ENCODE data around the gene NMS. TPM values are rescaled to one million over a fixed set of nuclear protein-coding genes. Genes with fewer than 3 reads are reported as not detected.
A peak's percentile ranks its signal among the peaks of the same experiment; 100 is the strongest.
"Not testable (repeated sequence)": the region's sequence is repeated elsewhere in the genome, so short reads cannot be mapped to it uniquely, and the experiment has no call there.

The NMS gene
- not detected in 2 replicates for total RNA-seq

- no peak for DNase-seq (ENCODE audit: low read depth)
Measured at GRCh38 chr2:100470182-100470581, at the start of gene NMS. Gene NMS (plus strand): TSS chr2:100470482. CDS start chr2:100470489, 7 bp downstream.

GRCh38 chr2:100422320-100423055, 47.8 kb upstream of the NMS start:
- peak; percentile 33 for DNase-seq (ENCODE audit: low read depth)

GRCh38 chr2:100423631-100424030, 46.7 kb upstream of the NMS start:
- DNase-seq (ENCODE audit: low read depth): no peak

- no peak for DNase-seq (ENCODE audit: low read depth)
Measured at GRCh38 chr2:100424277-100424875, 45.9 kb upstream of the NMS start.

- no peak for DNase-seq (ENCODE audit: low read depth)
Measured at GRCh38 chr2:100425107-100425506, 45.2 kb upstream of the NMS start.

- DNase-seq (ENCODE audit: low read depth): no peak
Measured at GRCh38 chr2:100425573-100426383, 44.5 kb upstream of the NMS start.

GRCh38 chr2:100426384-100426720, 43.9 kb upstream of the NMS start:
- DNase-seq (ENCODE audit: low read depth): no peak

GRCh38 chr2:100427111-100427510, 43.2 kb upstream of the NMS start:
- DNase-seq (ENCODE audit: low read depth): no peak

- peak; percentile 54 for DNase-seq (ENCODE audit: low read depth)
Measured at GRCh38 chr2:100427627-100428258, 42.5 kb upstream of the NMS start.

- no peak for DNase-seq (ENCODE audit: low read depth)
Measured at GRCh38 chr2:100429726-100430125, 40.6 kb upstream of the NMS start.

- no peak for DNase-seq (ENCODE audit: low read depth)
Measured at GRCh38 chr2:100437751-100438150, 32.5 kb upstream of the NMS start.

GRCh38 chr2:100446696-100447095, 23.6 kb upstream of the NMS start:
- peak; percentile 55 for DNase-seq (ENCODE audit: low read depth)

GRCh38 chr2:100451092-100451491, 19.2 kb upstream of the NMS start:
- no peak for DNase-seq (ENCODE audit: low read depth)

GRCh38 chr2:100451734-100452133, 18.5 kb upstream of the NMS start:
- DNase-seq (ENCODE audit: low read depth): peak; percentile 46

GRCh38 chr2:100453853-100454252, 16.4 kb upstream of the NMS start:
- no peak for DNase-seq (ENCODE audit: low read depth)

GRCh38 chr2:100456357-100456756, 13.9 kb upstream of the NMS start:
- DNase-seq (ENCODE audit: low read depth): not testable (repeated sequence)

- no peak for DNase-seq (ENCODE audit: low read depth)
Measured at GRCh38 chr2:100460904-100461530, 9.3 kb upstream of the NMS start.

GRCh38 chr2:100470898-100471514, 724 bp downstream of the NMS start:
- no peak for DNase-seq (ENCODE audit: low read depth)

GRCh38 chr2:100476606-100477005, 6.3 kb downstream of the NMS start:
- no peak for DNase-seq (ENCODE audit: low read depth)

GRCh38 chr2:100482741-100483140, 12.5 kb downstream of the NMS start:
- no peak for DNase-seq (ENCODE audit: low read depth)

- no peak for DNase-seq (ENCODE audit: low read depth)
Measured at GRCh38 chr2:100483895-100484294, 13.6 kb downstream of the NMS start.

Data from renal cortical epithelial cell (primary cell).